ENCODE data around the gene AMBRA1.

The AMBRA1 gene

DNA sequence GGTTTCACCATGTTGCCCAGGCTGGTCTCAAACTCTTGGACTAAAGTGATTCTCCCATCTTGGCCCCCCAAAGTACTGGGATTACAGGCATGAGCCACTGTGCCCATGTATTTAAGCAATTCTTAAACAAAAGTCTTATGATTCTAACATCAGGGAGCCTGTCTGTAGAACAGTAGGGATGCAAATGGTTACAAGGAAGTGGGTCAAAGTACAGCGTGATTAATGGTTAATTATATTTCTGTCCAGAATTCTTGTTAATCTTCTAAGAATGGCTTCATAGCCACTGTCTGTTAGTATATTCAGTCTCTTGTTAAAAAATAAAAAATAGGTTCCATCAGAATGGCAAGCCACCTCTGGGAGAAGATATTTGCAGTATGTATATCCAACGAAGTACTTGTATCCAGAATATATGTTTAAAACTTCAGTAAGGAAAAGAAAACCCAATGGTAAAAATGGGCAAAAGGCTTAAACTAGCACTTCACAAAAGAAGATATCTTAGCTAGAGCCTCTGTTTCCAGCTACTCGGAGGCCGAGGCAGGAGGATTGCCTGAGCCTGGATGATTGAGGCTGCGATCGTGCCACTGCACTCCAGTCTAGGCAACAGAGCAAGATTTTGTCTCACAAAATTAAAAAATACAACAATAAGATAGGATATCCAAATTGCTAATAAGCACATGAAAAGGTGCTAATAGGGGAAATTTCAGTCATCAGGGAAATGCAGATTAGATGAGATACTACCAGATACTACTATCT lies 46.4 kb upstream of the AMBRA1 start:
- Histone ChIP-seq H3K4me1 (ENCODE audit: insufficient read depth, poor library complexity, severe bottlenecking) (no peaks in the 10 kb centered on the region), H3K4me3 (ENCODE audit: severe bottlenecking) (no peak overlapping the region), H3K36me3 (ENCODE audit: low read depth) (peaks cover 22% of the 10 kb centered on the region), H3K27ac (ENCODE audit: poor library complexity, severe bottlenecking) (no peak overlapping the region), H3K9me3 (ENCODE audit: severe bottlenecking) (no peaks in the 10 kb centered on the region), H3K27me3 (ENCODE audit: insufficient read depth, poor library complexity, severe bottlenecking) (no peaks in the 10 kb centered on the region)
- DNase-seq (ENCODE audit: low spot score), result no peak
- ATAC-seq (ENCODE audit: low read depth), result no peak
- TF ChIP-seq, protein P1, sequence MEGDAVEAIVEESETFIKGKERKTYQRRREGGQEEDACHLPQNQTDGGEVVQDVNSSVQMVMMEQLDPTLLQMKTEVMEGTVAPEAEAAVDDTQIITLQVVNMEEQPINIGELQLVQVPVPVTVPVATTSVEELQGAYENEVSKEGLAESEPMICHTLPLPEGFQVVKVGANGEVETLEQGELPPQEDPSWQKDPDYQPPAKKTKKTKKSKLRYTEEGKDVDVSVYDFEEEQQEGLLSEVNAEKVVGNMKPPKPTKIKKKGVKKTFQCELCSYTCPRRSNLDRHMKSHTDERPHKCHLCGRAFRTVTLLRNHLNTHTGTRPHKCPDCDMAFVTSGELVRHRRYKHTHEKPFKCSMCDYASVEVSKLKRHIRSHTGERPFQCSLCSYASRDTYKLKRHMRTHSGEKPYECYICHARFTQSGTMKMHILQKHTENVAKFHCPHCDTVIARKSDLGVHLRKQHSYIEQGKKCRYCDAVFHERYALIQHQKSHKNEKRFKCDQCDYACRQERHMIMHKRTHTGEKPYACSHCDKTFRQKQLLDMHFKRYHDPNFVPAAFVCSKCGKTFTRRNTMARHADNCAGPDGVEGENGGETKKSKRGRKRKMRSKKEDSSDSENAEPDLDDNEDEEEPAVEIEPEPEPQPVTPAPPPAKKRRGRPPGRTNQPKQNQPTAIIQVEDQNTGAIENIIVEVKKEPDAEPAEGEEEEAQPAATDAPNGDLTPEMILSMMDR (IDR thresholded peaks at IDR 0.05; ENCODE audit: poor library complexity, severe bottlenecking), result no peak

- no peak for ATAC-seq (ENCODE audit: low read depth)
- H3K27ac ChIP-seq (ENCODE audit: poor library complexity, severe bottlenecking), result no peak overlapping the region
- no peaks in the 10 kb centered on the region for H3K4me1 ChIP-seq (ENCODE audit: insufficient read depth, poor library complexity, severe bottlenecking)
- no peak overlapping the region for H3K4me3 ChIP-seq (ENCODE audit: severe bottlenecking)
- H3K36me3 ChIP-seq (ENCODE audit: low read depth), result peaks cover 22% of the 10 kb centered on the region
- DNase-seq (ENCODE audit: low spot score), result no peak
- H3K9me3 ChIP-seq (ENCODE audit: severe bottlenecking), result no peaks in the 10 kb centered on the region
- TF ChIP-seq, protein P1 (IDR thresholded peaks at IDR 0.05; ENCODE audit: poor library complexity, severe bottlenecking), result no peak
- no peaks in the 10 kb centered on the region for H3K27me3 ChIP-seq (ENCODE audit: insufficient read depth, poor library complexity, severe bottlenecking)
Measured at GRCh38 chr11:46639197-46639839, 45.5 kb upstream of the AMBRA1 start.

DNA sequence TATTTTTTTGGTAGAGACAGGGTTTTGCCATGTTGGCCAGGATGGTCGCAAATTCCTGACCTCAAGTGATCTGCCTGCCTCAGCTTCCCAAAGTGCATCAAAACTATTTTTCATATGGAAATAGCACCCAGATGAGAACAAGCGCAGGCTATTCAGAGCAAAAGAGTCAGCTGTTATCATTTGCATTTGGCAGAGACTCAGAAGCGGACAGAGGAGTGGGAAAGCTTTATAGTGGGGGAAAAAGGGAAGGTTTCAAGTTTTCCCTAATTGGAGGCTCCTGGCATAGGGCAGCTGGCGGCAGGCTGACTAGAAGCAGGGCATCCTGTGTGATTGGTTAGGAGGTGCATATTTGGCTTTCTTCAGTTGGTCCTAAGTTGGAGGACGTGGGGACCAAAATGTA lies 43.7 kb upstream of the AMBRA1 start:
- ATAC-seq (ENCODE audit: low read depth) (no peak), DNase-seq (ENCODE audit: low spot score) (no peak)
- no peaks in the 10 kb centered on the region for H3K9me3 ChIP-seq (ENCODE audit: severe bottlenecking)
- peaks cover 19% of the 10 kb centered on the region for H3K36me3 ChIP-seq (ENCODE audit: low read depth)
- no peak overlapping the region for H3K27ac ChIP-seq (ENCODE audit: poor library complexity, severe bottlenecking)
- H3K4me1 ChIP-seq (ENCODE audit: insufficient read depth, poor library complexity, severe bottlenecking), result no peaks in the 10 kb centered on the region
- no peaks in the 10 kb centered on the region for H3K27me3 ChIP-seq (ENCODE audit: insufficient read depth, poor library complexity, severe bottlenecking)
- no peak overlapping the region for H3K4me3 ChIP-seq (ENCODE audit: severe bottlenecking)
- TF ChIP-seq, protein P1 (IDR thresholded peaks at IDR 0.05; ENCODE audit: poor library complexity, severe bottlenecking), result no peak

DNA sequence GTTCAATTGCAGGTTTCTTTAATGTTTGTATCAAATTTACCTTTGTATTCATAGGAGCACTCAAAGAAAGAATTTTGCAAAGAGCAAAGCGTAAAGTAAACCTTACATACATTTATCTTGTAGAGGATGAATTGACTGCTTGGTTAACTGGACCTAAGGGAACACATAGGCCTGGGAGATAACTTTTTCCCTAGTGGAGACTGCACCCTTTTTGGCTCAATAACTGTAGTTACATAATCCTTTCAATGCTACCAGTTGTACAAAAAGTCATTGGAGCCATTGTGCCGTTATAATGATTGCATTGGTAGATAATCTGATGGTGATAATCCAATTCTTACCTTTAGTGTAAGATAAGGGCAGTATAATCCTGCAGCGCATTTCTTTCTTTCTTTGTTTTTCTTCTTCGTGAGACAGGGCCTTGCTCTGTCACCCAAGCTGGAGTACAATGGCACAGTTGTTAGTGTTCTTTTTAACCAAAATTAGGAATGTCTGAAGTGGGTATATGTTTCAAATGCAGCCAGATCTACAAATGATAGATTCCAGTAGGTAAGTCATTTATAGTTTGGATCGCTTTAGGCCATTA lies 41.8 kb upstream of the AMBRA1 start:
- Histone ChIP-seq H3K4me1 (ENCODE audit: insufficient read depth, poor library complexity, severe bottlenecking) (no peaks in the 10 kb centered on the region), H3K27me3 (ENCODE audit: insufficient read depth, poor library complexity, severe bottlenecking) (no peaks in the 10 kb centered on the region), H3K36me3 (ENCODE audit: low read depth) (peaks cover 27% of the 10 kb centered on the region), H3K4me3 (ENCODE audit: severe bottlenecking) (no peak overlapping the region), H3K9me3 (ENCODE audit: severe bottlenecking) (no peaks in the 10 kb centered on the region), H3K27ac (ENCODE audit: poor library complexity, severe bottlenecking) (no peak overlapping the region)
- no peak for DNase-seq (ENCODE audit: low spot score)
- no peak for ATAC-seq (ENCODE audit: low read depth)
- TF ChIP-seq, protein P1 (IDR thresholded peaks at IDR 0.05; ENCODE audit: poor library complexity, severe bottlenecking), result no peak
